H9 (cell line): Measurements from ENCODE around the gene RAD54L. TPM values are rescaled to one million over a fixed set of nuclear protein-coding genes. Genes with fewer than 3 reads are reported as not detected.

Experiments used
- DNase-seq: peaks from one replicate; pipeline ENCODE4 v3.0.0-alpha.2; 2017
- H2AFZ ChIP-seq: one replicate; pipeline ENCODE4 v1.6.1; 2013; ENCODE audit warnings: mild to moderate bottlenecking, low read length, control low read depth, moderate library complexity
- H2AK5ac ChIP-seq: 2 replicates; pipeline ENCODE4 v1.6.1; 2013; ENCODE audit warnings: low read length, control low read depth, mixed read lengths; ENCODE audit not compliant: insufficient read length
- H2BK120ac ChIP-seq: one replicate; pipeline ENCODE4 v1.6.1; 2013; ENCODE audit warnings: low read depth, mild to moderate bottlenecking, low read length, control low read depth, inconsistent platforms; ENCODE audit not compliant: poor library complexity, severe bottlenecking
- H2BK12ac ChIP-seq: 2 replicates; pipeline ENCODE4 v1.6.1; 2013; ENCODE audit warnings: low read length, control low read depth, mixed read lengths, low read depth; ENCODE audit not compliant: insufficient read length
- H2BK15ac ChIP-seq: 2 replicates; pipeline ENCODE4 v1.6.1; 2013; ENCODE audit warnings: low read depth, low read length, control low read depth
- H2BK20ac ChIP-seq: one replicate; pipeline ENCODE4 v1.6.1; 2013; ENCODE audit warnings: low read depth, mild to moderate bottlenecking, low read length, control low read depth, inconsistent platforms; ENCODE audit not compliant: poor library complexity, severe bottlenecking
- H2BK5ac ChIP-seq: 2 replicates; pipeline ENCODE4 v1.6.1; 2013; ENCODE audit warnings: low read length, control low read depth, mixed read lengths; ENCODE audit not compliant: insufficient read length
- H3K14ac ChIP-seq: 2 replicates; pipeline ENCODE4 v1.6.1; 2013; ENCODE audit warnings: low read length, control low read depth; ENCODE audit not compliant: insufficient read depth
- H3K18ac ChIP-seq: 2 replicates; pipeline ENCODE4 v1.6.1; 2013; ENCODE audit warnings: low read depth, mild to moderate bottlenecking, mixed read lengths, low read length, control low read depth; ENCODE audit not compliant: insufficient read length
- H3K23ac ChIP-seq: 2 replicates; pipeline ENCODE4 v1.6.1; 2013; ENCODE audit warnings: low read length, control low read depth, mixed read lengths, low read depth; ENCODE audit not compliant: insufficient read length
- H3K23me2 ChIP-seq: 2 replicates; pipeline ENCODE4 v1.6.1; 2013; ENCODE audit warnings: low read depth, mild to moderate bottlenecking, mixed read lengths, low read length, control low read depth; ENCODE audit not compliant: insufficient read length, poor library complexity, severe bottlenecking
- H3K27ac ChIP-seq: 2 replicates; pipeline ENCODE4 v1.5.1; 2013; ENCODE audit warnings: low read length, control low read depth, mixed read lengths, low read depth; ENCODE audit not compliant: insufficient read length
- H3K27me3 ChIP-seq: 2 replicates; pipeline ENCODE4 v1.6.1; 2013; ENCODE audit warnings: low read length, control low read depth, inconsistent platforms; ENCODE audit not compliant: insufficient read depth
- H3K4ac ChIP-seq: 2 replicates; pipeline ENCODE4 v1.6.1; 2013; ENCODE audit warnings: low read depth, mild to moderate bottlenecking, control low read depth, inconsistent platforms, low read length, moderate library complexity
- H3K4me1 ChIP-seq: 2 replicates; pipeline ENCODE4 v1.6.1; 2013; ENCODE audit warnings: low read length, control low read depth, inconsistent platforms; ENCODE audit not compliant: insufficient read depth
- H3K4me2 ChIP-seq: 2 replicates; pipeline ENCODE4 v1.6.1; 2013; ENCODE audit warnings: low read length, control low read depth, mixed read lengths; ENCODE audit not compliant: insufficient read length, insufficient read depth
- H3K56ac ChIP-seq: 2 replicates; pipeline ENCODE4 v1.6.1; 2013; ENCODE audit warnings: low read depth, mild to moderate bottlenecking, mixed read lengths, low read length, control low read depth; ENCODE audit not compliant: insufficient read length
- H3K79me1 ChIP-seq: 2 replicates; pipeline ENCODE4 v1.6.1; 2013; ENCODE audit warnings: low read depth, mild to moderate bottlenecking, moderate library complexity, low read length, control low read depth, inconsistent platforms; ENCODE audit not compliant: insufficient read depth, poor library complexity, severe bottlenecking
- H3K79me2 ChIP-seq: 2 replicates; pipeline ENCODE4 v1.6.1; 2013; ENCODE audit warnings: low read length, control low read depth, inconsistent platforms; ENCODE audit not compliant: insufficient read depth
- H3K9ac ChIP-seq: 2 replicates; pipeline ENCODE4 v1.6.1; 2013; ENCODE audit warnings: low read length, control low read depth, mixed read lengths; ENCODE audit not compliant: insufficient read length; ENCODE audit errors: extremely low read depth
- H3K9me3 ChIP-seq: one replicate; pipeline ENCODE4 v1.6.1; 2013; ENCODE audit warnings: low read depth, low read length, inconsistent platforms; ENCODE audit not compliant: control insufficient read depth
- H3T11ph ChIP-seq: one replicate; pipeline ENCODE4 v1.6.1; 2013; ENCODE audit warnings: mild to moderate bottlenecking, low read length, control low read depth, inconsistent platforms
- H4K20me1 ChIP-seq: one replicate; pipeline ENCODE4 v1.6.1; 2013; ENCODE audit not compliant: control insufficient read depth, insufficient read length, insufficient read depth
- H4K5ac ChIP-seq: 2 replicates; pipeline ENCODE4 v1.6.1; 2013; ENCODE audit warnings: low read depth, mild to moderate bottlenecking, mixed read lengths, low read length, control low read depth; ENCODE audit not compliant: insufficient read length
- H4K8ac ChIP-seq: replicated peaks from 2 replicates; pipeline ENCODE4 v1.6.1; 2013; ENCODE audit warnings: low read length, control low read depth, mixed read lengths, low read depth; ENCODE audit not compliant: insufficient read length
- H4K91ac ChIP-seq: 2 replicates; pipeline ENCODE4 v1.6.1; 2013; ENCODE audit warnings: low read depth, mild to moderate bottlenecking, moderate library complexity, mixed read lengths, low read length, control low read depth; ENCODE audit not compliant: insufficient read length
- H3K27ac Mint-ChIP-seq, 3 experiments: 2 replicates in 2 of 3; 3 replicates in 1 of 3; pipeline ENCODE4 v1.8.0; 2020 to 2021; ENCODE audit warnings: mixed read lengths in 3 of 3, mild to moderate bottlenecking in 1 of 3, moderate library complexity in 1 of 3
- H3K27me3 Mint-ChIP-seq: 2 replicates; pipeline ENCODE4 v1.8.0; 2021; ENCODE audit warnings: low read depth, mild to moderate bottlenecking, moderate library complexity, mixed read lengths
- H3K36me3 Mint-ChIP-seq, 3 experiments: 2 replicates in 2 of 3; 3 replicates in 1 of 3; pipeline ENCODE4 v1.8.0; 2020 to 2021; ENCODE audit warnings: low read depth in 3 of 3, mixed read lengths in 3 of 3; ENCODE audit not compliant: insufficient read depth in 1 of 3
- H3K4me1 Mint-ChIP-seq, 2 experiments: 2 replicates each; pipeline ENCODE4 v1.8.0; 2020; ENCODE audit warnings: mixed read lengths in 2 of 2
- H3K4me3 Mint-ChIP-seq, 2 experiments: 2 replicates in 1 of 2; 3 replicates in 1 of 2; pipeline ENCODE4 v1.8.0; 2020 to 2021; ENCODE audit warnings: mild to moderate bottlenecking in 2 of 2, mixed read lengths in 2 of 2, moderate library complexity in 1 of 2
- H3K9me3 Mint-ChIP-seq, 2 experiments: 2 replicates in 1 of 2; 3 replicates in 1 of 2; pipeline ENCODE4 v1.8.0; 2020; ENCODE audit warnings: mild to moderate bottlenecking in 2 of 2, mixed read lengths in 2 of 2, moderate library complexity in 1 of 2
- CTCF ChIP-seq: fragments of 200-600 bp; sonication (generic); conservative IDR thresholded peaks from 3 replicates; pipeline ENCODE4 v1.8.0; 2021; ENCODE audit warnings: antibody characterized with exemption, mild to moderate bottlenecking
- WGBS: extraction: QIAGEN DNeasy Blood & Tissue Kit; methylation state at CpG from one replicate; pipeline ENCODE4 v1.1.7; 2013; ENCODE audit warnings: missing lambda C conversion rate, low lambda C conversion rate, mixed read lengths; ENCODE audit not compliant: insufficient read length; ENCODE audit errors: extremely low coverage; 5-methylcytosine and 5-hydroxymethylcytosine counted together
- total RNA-seq: library from RNA; stranded (reverse); gene quantifications from 2 replicates; pipeline ENCODE4 v1.2.1, GENCODE V29; 2021

The RAD54L gene
- total RNA-seq, 1 experiment from 2014 or later: 43.4 TPM

GRCh38 chr1:46310321-46310720 is 62.8 kb downstream of the RAD54L start:
- no peak overlapping the region for H4K91ac ChIP-seq
- H2BK20ac ChIP-seq: no peak overlapping the region
- H2BK12ac ChIP-seq: no peak overlapping the region
- no peak overlapping the region for H4K8ac ChIP-seq
- peaks cover 15% of the 10 kb centered on the region for H3K79me1 ChIP-seq
- H2BK5ac ChIP-seq: no peak overlapping the region
- WGBS: no CpG with 5 or more reads among the region's 4 CpGs
- no peaks in the 10 kb centered on the region for H3K23me2 ChIP-seq
- H3K27me3 Mint-ChIP-seq: no peaks in the 10 kb centered on the region
- no peak overlapping the region for H4K5ac ChIP-seq
- no peak overlapping the region for H3K56ac ChIP-seq
- H3K4ac ChIP-seq: no peak overlapping the region
- no peak overlapping the region for H2BK15ac ChIP-seq
- H3K9ac ChIP-seq: no peak overlapping the region
- H2AFZ ChIP-seq: no peak overlapping the region
- H3K4me2 ChIP-seq: no peak overlapping the region
- H3K27ac ChIP-seq: no peak overlapping the region
- no peak overlapping the region for H2BK120ac ChIP-seq
- no peaks in the 10 kb centered on the region for H4K20me1 ChIP-seq
- no peak overlapping the region for H3T11ph ChIP-seq
- no peak overlapping the region for H3K23ac ChIP-seq
- no peaks in the 10 kb centered on the region; the same call in 1 of the 2 replicates for H3K4me1 ChIP-seq
- no peak overlapping the region for H3K14ac ChIP-seq
- DNase-seq: no peak
- peaks cover 34 to 36% of the 10 kb centered on the region in 2 experiments for H3K4me1 Mint-ChIP-seq
- H3K9me3 ChIP-seq: no peaks in the 10 kb centered on the region
- H3K4me3 Mint-ChIP-seq: no peak overlapping the region
- peaks cover 27% of the 10 kb centered on the region; the same call in 1 of the 2 replicates for H3K79me2 ChIP-seq
- H3K18ac ChIP-seq: no peak overlapping the region
- H3K9me3 Mint-ChIP-seq: no peaks in the 10 kb centered on the region; a peak in 1 of 5 replicates
- H2AK5ac ChIP-seq: no peak overlapping the region
- H3K27me3 ChIP-seq: no peaks in the 10 kb centered on the region
- peak overlapping the region in 1 of 3 experiments; percentile 22; a peak in 1 of 7 replicates for H3K27ac Mint-ChIP-seq
- peaks cover 61 to 83% (median 70%) of the 10 kb centered on the region in 3 experiments; a peak in 6 of 7 replicates for H3K36me3 Mint-ChIP-seq
- no peak for TF ChIP-seq CTCF
